ENCODE data around the gene GRM7. TPM values are rescaled to one million over a fixed set of nuclear protein-coding genes. Genes with fewer than 3 reads are reported as not detected.

GRM7 gene
- polyA plus RNA-seq, 3 donors = not detected

- no peak overlapping the region for H2AFZ ChIP-seq (ENCODE audit: insufficient read depth, low read depth, low read length, poor library complexity, severe bottlenecking)
- H3K9ac ChIP-seq (ENCODE audit: insufficient read depth, low read length, poor library complexity, severe bottlenecking) = no peak overlapping the region
- H3K27ac ChIP-seq (ENCODE audit: low read depth in 1 of 2, low read length in 2 of 2) = no peak overlapping the region
- H3K27me3 ChIP-seq (ENCODE audit: control insufficient read depth in 2 of 2, insufficient read depth in 2 of 2, low read length in 2 of 2) = no peaks in the 10 kb centered on the region
- no peak overlapping the region for H3K4me3 ChIP-seq (replicated peaks in 1 of 3; ENCODE audit: low read depth in 2 of 3, low read length in 3 of 3)
- H3K4me2 ChIP-seq (replicated peaks; ENCODE audit: extremely low read depth, low read length, poor library complexity, severe bottlenecking) = no peak overlapping the region
- no peaks in the 10 kb centered on the region for H3K9me3 ChIP-seq (replicated peaks in 1 of 2; ENCODE audit: control insufficient read depth in 1 of 2, insufficient read depth in 1 of 2, low read length in 2 of 2)
- Mint-ChIP-seq H3K27ac (no peak overlapping the region), H3K4me1 (no peaks in the 10 kb centered on the region), H3K9me3 (peaks cover 0 to 8% (median 0%) of the 10 kb centered on the region in 7 donors), H3K4me3 (no peak overlapping the region), H3K36me3 (no peaks in the 10 kb centered on the region), H3K27me3 (ENCODE audit: low read depth in 3 of 3) (peaks cover 0 to 2% (median 0%) of the 10 kb centered on the region in 3 donors)
- WGBS (ENCODE audit: insufficient coverage) = no CpG with 5 or more reads among the region's 2 CpGs
- intact Hi-C loops (cut with micrococcal nuclease) = no loop called here
- no peaks in the 10 kb centered on the region for H3K79me2 ChIP-seq (ENCODE audit: insufficient read depth, low read length)
- no peak for DNase-seq
- no peak for TF ChIP-seq CTCF (IDR thresholded peaks at IDR 0.05)
- no peaks in the 10 kb centered on the region for H3K4me1 ChIP-seq (ENCODE audit: control insufficient read depth in 1 of 2, insufficient read depth in 2 of 2, low read length in 2 of 2)
- no peaks in the 10 kb centered on the region for H4K20me1 ChIP-seq (ENCODE audit: insufficient read depth, low read length)
- no peaks in the 10 kb centered on the region for H3K36me3 ChIP-seq (replicated peaks in 1 of 2; ENCODE audit: control insufficient read depth in 1 of 2, insufficient read depth in 2 of 2, low read length in 2 of 2)
These were observed 297.6 kb downstream of the GRM7 start for GRCh38 chr3:7158516-7158915.

GRCh38 chr3:7160689-7161088 lies 299.8 kb downstream of the GRM7 start:
- no peak for TF ChIP-seq CTCF (IDR thresholded peaks at IDR 0.05)
- H3K9me3 Mint-ChIP-seq = peaks cover 0 to 8% (median 0%) of the 10 kb centered on the region in 7 donors
- H3K79me2 ChIP-seq (ENCODE audit: insufficient read depth, low read length) = no peaks in the 10 kb centered on the region
- H3K27me3 ChIP-seq (ENCODE audit: control insufficient read depth in 2 of 2, insufficient read depth in 2 of 2, low read length in 2 of 2) = no peaks in the 10 kb centered on the region
- no peak overlapping the region for H3K4me3 Mint-ChIP-seq
- no peak overlapping the region for H3K4me2 ChIP-seq (replicated peaks; ENCODE audit: extremely low read depth, low read length, poor library complexity, severe bottlenecking)
- H3K36me3 Mint-ChIP-seq = no peaks in the 10 kb centered on the region
- H3K27ac ChIP-seq (ENCODE audit: low read depth in 1 of 2, low read length in 2 of 2) = no peak overlapping the region
- no peaks in the 10 kb centered on the region for H4K20me1 ChIP-seq (ENCODE audit: insufficient read depth, low read length)
- H3K4me1 ChIP-seq (ENCODE audit: control insufficient read depth in 1 of 2, insufficient read depth in 2 of 2, low read length in 2 of 2) = no peaks in the 10 kb centered on the region
- no peak overlapping the region for H3K27ac Mint-ChIP-seq
- H3K27me3 Mint-ChIP-seq (ENCODE audit: low read depth in 3 of 3) = peaks cover 0 to 2% (median 0%) of the 10 kb centered on the region in 3 donors
- WGBS (ENCODE audit: insufficient coverage) = no CpG with 5 or more reads among the region's 2 CpGs
- H3K36me3 ChIP-seq (replicated peaks in 1 of 2; ENCODE audit: control insufficient read depth in 1 of 2, insufficient read depth in 2 of 2, low read length in 2 of 2) = no peaks in the 10 kb centered on the region
- intact Hi-C loops (cut with micrococcal nuclease) = no loop called here
- no peak overlapping the region for H3K4me3 ChIP-seq (replicated peaks in 1 of 3; ENCODE audit: low read depth in 2 of 3, low read length in 3 of 3)
- DNase-seq = no peak
- H2AFZ ChIP-seq (ENCODE audit: insufficient read depth, low read depth, low read length, poor library complexity, severe bottlenecking) = no peak overlapping the region
- H3K9ac ChIP-seq (ENCODE audit: insufficient read depth, low read length, poor library complexity, severe bottlenecking) = no peak overlapping the region
- no peaks in the 10 kb centered on the region for H3K4me1 Mint-ChIP-seq
- H3K9me3 ChIP-seq (replicated peaks in 1 of 2; ENCODE audit: control insufficient read depth in 1 of 2, insufficient read depth in 1 of 2, low read length in 2 of 2) = no peaks in the 10 kb centered on the region

All from CD14-positive monocyte (primary cell).